K562 (cell line): ENCODE data around the gene CUX1. TPM values are rescaled to one million over a fixed set of nuclear protein-coding genes. Genes with fewer than 3 reads are reported as not detected.

ENCODE experiments used
- ATAC-seq: fragments of 200-7000 bp; cut with Tn5 transposase; 3 replicates; pipeline ENCODE4 v1.9.1; 2020; ENCODE audit warnings: moderate library complexity
- BruUV-seq: library from RNA; stranded (reverse); fragments of 400-500 nt; replicated peaks from 2 replicates; lab custom pipeline; 2021; lab: Mats Ljungman, UMichigan
- CTCF ChIA-PET: fragments of 300-600 bp; formaldehyde crosslinking; extraction: SDS; loops from one replicate; lab custom pipeline; 2021; ENCODE audit warnings: low intra/inter-chr PET ratio; lab: Yijun Ruan, JAX
- POLR2A ChIA-PET: fragments of 300-600, 350-650 bp; sonication (Branson Sonifier 250); formaldehyde crosslinking; extraction: SDS; loops from one replicate; lab custom pipeline; 2021; ENCODE audit warnings: antibody characterized with exemption, inconsistent platforms; lab: Yijun Ruan, JAX
- DNase-seq, 4 experiments: peaks; one replicate each; pipeline versions ENCODE4 v3.0.0 to v3.0.0-alpha.2; 2011 to 2018; ENCODE audit warnings: low spot score in 3 of 4, mixed read lengths in 3 of 4; ENCODE audit errors: extremely low read depth in 1 of 4
- FAIRE-seq: peaks from 2 replicates; lab custom pipeline; 2011; peaks lifted over from hg19 to GRCh38; lab: Jason Lieb, UNC
- H2AFZ ChIP-seq: 2 replicates; pipeline ENCODE4 v1.6.0; 2011; ENCODE audit warnings: low read depth, low read length, control low read depth, inconsistent platforms
- H3K27ac ChIP-seq: fragments of 200-600 bp; 3 replicates; pipeline ENCODE4 v1.8.0; 2011; ENCODE audit warnings: low read depth, mild to moderate bottlenecking, control low read depth, inconsistent platforms, low read length, moderate library complexity, mixed read lengths; ENCODE audit errors: extremely low read depth
- H3K27me3 ChIP-seq, 2 experiments: fragments of 300-600 bp in 1 of 2; 2 replicates in 1 of 2; 3 replicates in 1 of 2; pipeline versions ENCODE4 v1.6.0 to v1.8.0; 2011; ENCODE audit warnings: inconsistent platforms in 2 of 2, low read length in 2 of 2, mild to moderate bottlenecking in 1 of 2, mixed read lengths in 1 of 2, moderate library complexity in 1 of 2; ENCODE audit not compliant: control insufficient read depth in 2 of 2, insufficient read depth in 2 of 2
- H3K36me3 ChIP-seq: fragments of 300-600 bp; 3 replicates; pipeline ENCODE4 v1.8.0; 2011; ENCODE audit warnings: mild to moderate bottlenecking, low read length, inconsistent platforms; ENCODE audit not compliant: control insufficient read depth, insufficient read depth
- H3K4me1 ChIP-seq, 2 experiments: fragments of 200-600 bp in 1 of 2; replicated peaks in 1 of 2; 2 replicates in 1 of 2; 3 replicates in 1 of 2; pipeline versions ENCODE4 v1.5.1 to v1.8.0; 2011; ENCODE audit warnings: inconsistent platforms in 2 of 2, low read length in 2 of 2, mild to moderate bottlenecking in 1 of 2, mixed read lengths in 1 of 2, moderate library complexity in 1 of 2; ENCODE audit not compliant: control insufficient read depth in 2 of 2, insufficient read depth in 2 of 2
- H3K4me2 ChIP-seq: 2 replicates; pipeline ENCODE4 v1.6.1; 2011; ENCODE audit warnings: low read length, control low read depth, inconsistent platforms, mixed read lengths; ENCODE audit not compliant: insufficient read depth
- H3K4me3 ChIP-seq: fragments of 200-600 bp; sonication (generic), shearing (Covaris generic); 2 replicates; pipeline ENCODE4 v1.5.1; 2016; ENCODE audit warnings: control low read depth, inconsistent platforms
- H3K79me2 ChIP-seq: fragments of 200-600 bp; 3 replicates; pipeline ENCODE4 v1.8.0; 2011; ENCODE audit warnings: low read length, inconsistent platforms; ENCODE audit not compliant: control insufficient read depth, insufficient read depth
- H3K9ac ChIP-seq, 2 experiments: 2 replicates each; pipeline versions ENCODE4 v1.6.0 to v1.6.1; 2011; ENCODE audit warnings: low read depth in 2 of 2, low read length in 2 of 2, control low read depth in 1 of 2, inconsistent platforms in 1 of 2, mild to moderate bottlenecking in 1 of 2, mixed read lengths in 1 of 2; ENCODE audit not compliant: insufficient read depth in 1 of 2
- H3K9me1 ChIP-seq: one replicate; pipeline ENCODE4 v1.6.0; 2011; ENCODE audit warnings: inconsistent platforms, mild to moderate bottlenecking, low read length, moderate library complexity; ENCODE audit not compliant: control insufficient read depth, insufficient read depth
- H3K9me3 ChIP-seq: replicated peaks from 2 replicates; pipeline ENCODE4 v1.5.1; 2011; ENCODE audit warnings: low read depth, low read length, inconsistent platforms; ENCODE audit not compliant: control insufficient read depth, insufficient read depth
- H4K20me1 ChIP-seq: replicated peaks from 2 replicates; pipeline ENCODE4 v1.6.1; 2011; ENCODE audit warnings: low read length, inconsistent platforms, mixed read lengths; ENCODE audit not compliant: control insufficient read depth, insufficient read depth
- ARID1B ChIP-seq: fragments of 450-650 bp; IDR thresholded peaks from 2 replicates; pipeline ENCODE4 v1.6.1; 2016; ENCODE audit warnings: antibody characterized with exemption, mild to moderate bottlenecking, inconsistent platforms
- FOXJ3 ChIP-seq: sonication (generic); formaldehyde crosslinking; IDR thresholded peaks from 2 replicates; pipeline ENCODE4 v1.4.0; 2020; ENCODE audit warnings: mild to moderate bottlenecking, missing genetic modification reagents
- FOXK1 ChIP-seq: sonication (generic); formaldehyde crosslinking; IDR thresholded peaks from 2 replicates; pipeline ENCODE4 v1.8.0; 2022; ENCODE audit warnings: missing genetic modification reagents, mild to moderate bottlenecking, borderline replicate concordance
- SLC30A9 ChIP-seq: fragments of 250-450 bp; sonication (Bioruptor Pico); IDR thresholded peaks from 2 replicates; pipeline ENCODE4 v1.8.0; 2022; ENCODE audit warnings: mild to moderate bottlenecking, moderate library complexity
- SRF ChIP-seq, 2 experiments: fragments of 250-450, 450-650 bp in 1 of 2; sonication (Bioruptor Pico) in 1 of 2; sonication (generic) in 1 of 2; formaldehyde crosslinking; IDR thresholded peaks; 2 replicates each; pipeline versions ENCODE4 v1.5.0 to v1.5.1; 2020 to 2022; ENCODE audit warnings: mild to moderate bottlenecking in 1 of 2, missing genetic modification reagents in 1 of 2
- TAF15 ChIP-seq: fragments of 200-400 bp; formaldehyde crosslinking; IDR thresholded peaks from 2 replicates; pipeline ENCODE4 v1.6.1; 2017; ENCODE audit warnings: mild to moderate bottlenecking, low read depth, low read length, moderate library complexity
- ZKSCAN1 ChIP-seq: fragments of 150-350 bp; IDR thresholded peaks from 2 replicates; pipeline ENCODE4 v1.6.1; 2016; ENCODE audit warnings: low read depth, low read length
- ZNF707 ChIP-seq: fragments of 250-450 bp; sonication (Bioruptor Pico); conservative IDR thresholded peaks from 2 replicates; pipeline ENCODE4 v1.8.0; 2022; ENCODE audit warnings: inconsistent platforms, mild to moderate bottlenecking, moderate library complexity
- WGBS: fragments of 100-300 bp; shearing (Covaris generic); methylation state at CpG from one replicate; pipeline ENCODE4 v1.1.6; 2016; ENCODE audit warnings: low coverage, mixed read lengths; ENCODE audit not compliant: insufficient coverage; ENCODE audit errors: missing lambda C conversion rate; 5-methylcytosine and 5-hydroxymethylcytosine counted together
- in situ Hi-C: fragments of 300-500 bp; cut with MboI; formaldehyde crosslinking; loops from 4 replicates; pipeline ENCODE4 v1.15.0; 2018; ENCODE audit warnings: inconsistent platforms, mixed read lengths
- intact Hi-C: fragments of 100-400 bp; cut with micrococcal nuclease; formaldehyde crosslinking; loops from 2 replicates; pipeline ENCODE4 v1.14.2; 2022
- polyA plus RNA-seq, 8 experiments: library from polyadenylated mRNA; depleted of rRNA in 4 of 8; stranded (reverse) in 5 of 8; unstranded in 3 of 8; fragments of >200 nt; fragmentation: Nextera tagmentation in 2 of 8; fragmentation: Illumina TruSeq in 1 of 8; extraction: Ambion mirVana in 2 of 8; extraction: Trizol in 1 of 8; gene quantifications; 2 replicates each; pipeline versions ENCODE4 v1.2.1 to v1.2.3, GENCODE V29; 2011 to 2014; ENCODE audit warnings: inconsistent platforms in 1 of 8, missing spikeins in 1 of 8
- total RNA-seq, 7 experiments: library from RNA; depleted of rRNA in 6 of 7; stranded (reverse); fragments of >200 nt in 6 of 7; fragmentation: Illumina TruSeq in 2 of 7; extraction: Trizol in 2 of 7; gene quantifications; 2 replicates each; pipeline versions ENCODE4 v1.2.1 to v1.2.3, GENCODE V29; 2011 to 2021; ENCODE audit warnings: low replicate concordance in 1 of 7
- TF ChIP-seq, protein P1 (sequence below): fragments of 450-650 bp; IDR thresholded peaks from 2 replicates; pipeline ENCODE4 v1.6.1; 2016; ENCODE audit warnings: borderline replicate concordance

Gene CUX1
- total and polyA plus RNA-seq, 9 of the 15 experiments (the other 6 are each of a cell fraction or from before 2014, with no cell fraction given) = 3.6 to 55.3 (median 25.2) TPM

DNA sequence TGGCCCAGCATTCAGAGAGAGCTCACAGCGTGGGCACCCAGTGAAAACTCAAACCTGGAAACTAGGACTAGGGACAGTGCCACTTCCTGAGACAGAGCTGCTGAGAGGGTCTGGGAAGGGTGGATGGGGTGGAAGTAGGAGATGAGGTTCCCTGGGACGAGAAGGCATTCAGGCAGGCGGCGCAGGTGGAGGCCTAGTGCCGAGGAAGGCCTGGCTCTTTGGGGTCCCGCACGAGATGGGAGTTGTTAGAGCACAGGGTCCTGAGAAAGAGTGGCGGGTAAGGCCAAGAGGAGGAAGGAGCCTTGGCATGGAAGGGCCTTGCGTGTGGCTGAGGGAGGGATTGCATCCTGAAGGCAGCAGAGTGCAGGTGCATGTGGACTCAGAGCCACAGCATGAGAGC is 339.4 kb downstream of the CUX1 start (continued):
- no peak for TF ChIP-seq TAF15

DNA sequence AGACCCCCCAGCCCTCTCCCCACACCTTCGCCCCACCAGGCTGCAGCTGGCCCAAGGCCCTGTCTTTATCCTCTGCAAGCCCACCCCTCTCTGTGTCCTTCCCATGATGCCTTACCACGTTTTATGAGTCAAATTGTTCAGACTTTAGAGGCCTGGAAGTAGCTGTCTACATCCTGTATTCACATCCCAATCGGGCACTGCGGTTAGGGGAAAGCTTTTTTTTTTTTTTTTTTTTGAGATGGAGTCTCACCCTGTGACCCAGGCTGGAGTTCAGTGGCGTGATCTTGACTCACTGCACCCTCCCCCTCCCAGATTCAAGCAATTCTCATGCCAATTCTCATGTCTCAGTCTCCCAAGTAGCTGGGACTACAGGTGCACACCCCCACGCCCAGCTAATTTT is 347.7 kb downstream of the CUX1 start:
- Histone ChIP-seq H3K4me1 (no peaks in the 10 kb centered on the region; a peak in 1 of 5 replicates), H2AFZ (no peak overlapping the region), H3K27ac (no peak overlapping the region), H3K9me1 (no peaks in the 10 kb centered on the region), H3K9ac (no peak overlapping the region), H3K4me2 (no peak overlapping the region), H3K79me2 (no peaks in the 10 kb centered on the region), H3K9me3 (no peaks in the 10 kb centered on the region), H3K27me3 (no peaks in the 10 kb centered on the region), H3K4me3 (no peak overlapping the region), H3K36me3 (peaks cover 35% of the 10 kb centered on the region; the same call in 1 of the 3 replicates), H4K20me1 (no peaks in the 10 kb centered on the region; the same call in 1 of the 2 replicates)
- POLR2A ChIA-PET = interaction anchor here (0.6 kb wide), 1 partner anchor 29 kb away, joined by 5 read pairs; no protein-coding TSS in a partner anchor
- in situ Hi-C loops (no loop called here), intact Hi-C loops (no loop called here)
- FAIRE-seq (no peak), DNase-seq (no peak), ATAC-seq (no peak)
- CTCF ChIA-PET = no interaction called here
- no TSS peak for BruUV-seq
- TF ChIP-seq FOXK1 (CRISPR knock-in tag) (no peak), ZNF707 (CRISPR knock-in tag) (no peak), FOXJ3 (CRISPR knock-in tag) (no peak), SRF (CRISPR knock-in tag; IDR thresholded peaks at IDR 0.05) (no peak), SLC30A9 (CRISPR knock-in tag) (no peak), ZKSCAN1 (no peak), ARID1B (no peak)
- TF ChIP-seq, protein P1, sequence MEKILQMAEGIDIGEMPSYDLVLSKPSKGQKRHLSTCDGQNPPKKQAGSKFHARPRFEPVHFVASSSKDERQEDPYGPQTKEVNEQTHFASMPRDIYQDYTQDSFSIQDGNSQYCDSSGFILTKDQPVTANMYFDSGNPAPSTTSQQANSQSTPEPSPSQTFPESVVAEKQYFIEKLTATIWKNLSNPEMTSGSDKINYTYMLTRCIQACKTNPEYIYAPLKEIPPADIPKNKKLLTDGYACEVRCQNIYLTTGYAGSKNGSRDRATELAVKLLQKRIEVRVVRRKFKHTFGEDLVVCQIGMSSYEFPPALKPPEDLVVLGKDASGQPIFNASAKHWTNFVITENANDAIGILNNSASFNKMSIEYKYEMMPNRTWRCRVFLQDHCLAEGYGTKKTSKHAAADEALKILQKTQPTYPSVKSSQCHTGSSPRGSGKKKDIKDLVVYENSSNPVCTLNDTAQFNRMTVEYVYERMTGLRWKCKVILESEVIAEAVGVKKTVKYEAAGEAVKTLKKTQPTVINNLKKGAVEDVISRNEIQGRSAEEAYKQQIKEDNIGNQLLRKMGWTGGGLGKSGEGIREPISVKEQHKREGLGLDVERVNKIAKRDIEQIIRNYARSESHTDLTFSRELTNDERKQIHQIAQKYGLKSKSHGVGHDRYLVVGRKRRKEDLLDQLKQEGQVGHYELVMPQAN = no peak
- WGBS = 65% methylated on average over 6 of the region's 6 CpGs
